HEK293T (cell line): ENCODE results near the gene DONSON.
A peak's percentile ranks its signal among the peaks of the same experiment; 100 is the strongest.

Source experiments
- CTCF ChIA-PET: fragments of 350-600 bp; formaldehyde crosslinking; extraction: SDS; loops from one replicate; lab custom pipeline; 2021; ENCODE audit warnings: antibody characterized with exemption, inconsistent platforms; lab: Yijun Ruan, JAX
- POLR2A ChIA-PET: fragments of 350-600 bp; formaldehyde crosslinking; extraction: SDS; loops from one replicate; lab custom pipeline; 2020; ENCODE audit warnings: antibody characterized with exemption, inconsistent platforms; lab: Yijun Ruan, JAX
- DNase-seq: peaks from one replicate; pipeline ENCODE4 v3.0.0; 2012; ENCODE audit warnings: mixed read lengths; ENCODE audit errors: extremely low spot score
- ARNT ChIP-seq: fragments of 450-650 bp; IDR thresholded peaks from 2 replicates; pipeline ENCODE4 v1.6.1; 2017; ENCODE audit warnings: mild to moderate bottlenecking
- BHLHE40 ChIP-seq: fragments of 450-650 bp; IDR thresholded peaks from 2 replicates; pipeline ENCODE4 v1.6.1; 2016; ENCODE audit warnings: mild to moderate bottlenecking, moderate library complexity, borderline replicate concordance
- CTBP1 ChIP-seq: fragments of 450-650 bp; IDR thresholded peaks from 2 replicates; pipeline ENCODE4 v1.6.1; 2016; ENCODE audit warnings: borderline replicate concordance
- ELF4 ChIP-seq: fragments of 450-650 bp; IDR thresholded peaks from 2 replicates; pipeline ENCODE4 v1.6.1; 2017; ENCODE audit warnings: antibody characterized with exemption
- FOXA1 ChIP-seq: fragments of 450-650 bp; IDR thresholded peaks from 2 replicates; pipeline ENCODE4 v1.6.1; 2016; ENCODE audit warnings: mild to moderate bottlenecking
- FOXK2 ChIP-seq: fragments of 450-650 bp; IDR thresholded peaks from 2 replicates; pipeline ENCODE4 v1.6.1; 2016; ENCODE audit warnings: mild to moderate bottlenecking
- FOXM1 ChIP-seq: fragments of 450-650 bp; IDR thresholded peaks from 2 replicates; pipeline ENCODE4 v1.6.1; 2017; ENCODE audit warnings: mild to moderate bottlenecking, borderline replicate concordance
- HDGF ChIP-seq: fragments of 450-650 bp; IDR thresholded peaks from 2 replicates; pipeline ENCODE4 v1.6.1; 2017; ENCODE audit warnings: antibody characterized with exemption, borderline replicate concordance
- L3MBTL2 ChIP-seq: fragments of 450-650 bp; conservative IDR thresholded peaks from 2 replicates; pipeline ENCODE4 v1.6.1; 2016; ENCODE audit warnings: mild to moderate bottlenecking
- LEF1 ChIP-seq: fragments of 450-650 bp; IDR thresholded peaks from 2 replicates; pipeline ENCODE4 v1.6.1; 2017; ENCODE audit warnings: mild to moderate bottlenecking, borderline replicate concordance
- NFRKB ChIP-seq: fragments of 450-650 bp; IDR thresholded peaks from 2 replicates; pipeline ENCODE4 v1.6.1; 2016; ENCODE audit warnings: mild to moderate bottlenecking, moderate library complexity
- SP1 ChIP-seq: fragments of 450-650 bp; IDR thresholded peaks from 2 replicates; pipeline ENCODE4 v1.6.1; 2017
- SUZ12 ChIP-seq: fragments of 450-650 bp; IDR thresholded peaks from 2 replicates; pipeline ENCODE4 v1.6.1; 2016; ENCODE audit warnings: mild to moderate bottlenecking
- TARDBP ChIP-seq: fragments of 450-650 bp; IDR thresholded peaks from 2 replicates; pipeline ENCODE4 v1.6.1; 2016
- ZNF384 ChIP-seq: fragments of 450-650 bp; IDR thresholded peaks from 2 replicates; pipeline ENCODE4 v1.6.1; 2016
- TF ChIP-seq, protein P1 (sequence below): fragments of 450-650 bp; IDR thresholded peaks from 2 replicates; pipeline ENCODE4 v1.6.1; 2016

The DONSON gene

DNA sequence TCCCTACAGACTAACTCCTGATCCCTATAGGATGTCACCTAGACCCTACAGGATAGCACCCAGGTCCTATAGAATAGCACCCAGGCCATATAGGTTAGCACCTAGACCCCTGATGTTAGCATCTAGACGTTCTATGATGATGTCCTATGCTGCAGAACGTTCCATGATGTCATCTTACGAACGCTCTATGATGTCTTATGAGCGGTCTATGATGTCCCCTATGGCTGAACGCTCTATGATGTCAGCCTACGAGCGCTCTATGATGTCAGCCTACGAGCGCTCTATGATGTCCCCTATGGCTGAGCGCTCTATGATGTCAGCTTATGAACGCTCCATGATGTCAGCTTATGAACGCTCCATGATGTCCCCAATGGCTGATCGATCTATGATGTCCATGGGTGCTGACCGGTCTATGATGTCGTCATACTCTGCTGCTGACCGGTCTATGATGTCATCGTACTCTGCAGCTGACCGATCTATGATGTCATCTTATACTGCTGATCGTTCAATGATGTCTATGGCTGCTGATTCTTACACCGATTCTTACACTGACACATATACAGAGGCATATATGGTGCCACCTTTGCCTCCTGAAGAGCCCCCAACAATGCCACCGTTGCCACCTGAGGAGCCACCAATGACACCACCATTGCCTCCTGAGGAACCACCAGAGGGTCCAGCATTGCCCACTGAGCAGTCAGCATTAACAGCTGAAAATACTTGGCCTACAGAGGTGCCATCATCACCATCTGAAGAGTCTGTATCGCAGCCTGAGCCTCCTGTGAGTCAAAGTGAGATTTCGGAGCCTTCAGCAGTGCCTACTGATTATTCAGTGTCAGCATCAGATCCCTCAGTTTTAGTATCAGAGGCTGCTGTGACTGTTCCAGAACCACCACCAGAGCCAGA is 36.1 kb downstream of the DONSON start:
- ChIA-PET POLR2A (interaction anchor here (0.7 to 1.1 kb wide), 3 partner anchors 9 to 36 kb away, joined by 3 to 5 read pairs (median 4); partner anchors contain the start of genes GART and SON), CTCF (no interaction called here)
- no peak for DNase-seq

DNA sequence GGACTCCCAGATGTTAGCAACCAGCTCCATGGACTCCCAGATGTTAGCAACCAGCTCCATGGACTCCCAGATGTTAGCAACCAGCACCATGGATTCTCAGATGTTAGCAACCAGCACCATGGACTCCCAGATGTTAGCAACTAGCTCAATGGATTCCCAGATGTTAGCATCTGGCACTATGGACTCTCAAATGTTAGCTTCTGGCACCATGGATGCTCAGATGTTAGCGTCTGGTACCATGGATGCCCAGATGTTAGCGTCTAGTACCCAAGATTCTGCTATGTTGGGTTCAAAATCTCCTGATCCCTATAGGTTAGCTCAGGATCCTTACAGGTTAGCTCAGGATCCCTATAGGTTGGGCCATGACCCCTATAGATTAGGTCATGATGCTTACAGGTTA is 36.8 kb downstream of the DONSON start:
- ChIA-PET POLR2A (interaction anchor here (0.7 to 1.1 kb wide), 3 partner anchors 8 to 37 kb away, joined by 3 to 5 read pairs (median 4); partner anchors contain the start of genes GART and SON), CTCF (no interaction called here)
- no peak for DNase-seq
- TF ChIP-seq FOXA1, result no peak
- no peak for TF ChIP-seq ARNT
- no peak for TF ChIP-seq FOXM1

More for the DNA sequence above, 36.1 kb downstream of the DONSON start:
- TF ChIP-seq TARDBP, result 0 out of 2 replicates have a peak, but pooled peaks have one; percentile 36
- TF ChIP-seq NFRKB, result no peak

DNA sequence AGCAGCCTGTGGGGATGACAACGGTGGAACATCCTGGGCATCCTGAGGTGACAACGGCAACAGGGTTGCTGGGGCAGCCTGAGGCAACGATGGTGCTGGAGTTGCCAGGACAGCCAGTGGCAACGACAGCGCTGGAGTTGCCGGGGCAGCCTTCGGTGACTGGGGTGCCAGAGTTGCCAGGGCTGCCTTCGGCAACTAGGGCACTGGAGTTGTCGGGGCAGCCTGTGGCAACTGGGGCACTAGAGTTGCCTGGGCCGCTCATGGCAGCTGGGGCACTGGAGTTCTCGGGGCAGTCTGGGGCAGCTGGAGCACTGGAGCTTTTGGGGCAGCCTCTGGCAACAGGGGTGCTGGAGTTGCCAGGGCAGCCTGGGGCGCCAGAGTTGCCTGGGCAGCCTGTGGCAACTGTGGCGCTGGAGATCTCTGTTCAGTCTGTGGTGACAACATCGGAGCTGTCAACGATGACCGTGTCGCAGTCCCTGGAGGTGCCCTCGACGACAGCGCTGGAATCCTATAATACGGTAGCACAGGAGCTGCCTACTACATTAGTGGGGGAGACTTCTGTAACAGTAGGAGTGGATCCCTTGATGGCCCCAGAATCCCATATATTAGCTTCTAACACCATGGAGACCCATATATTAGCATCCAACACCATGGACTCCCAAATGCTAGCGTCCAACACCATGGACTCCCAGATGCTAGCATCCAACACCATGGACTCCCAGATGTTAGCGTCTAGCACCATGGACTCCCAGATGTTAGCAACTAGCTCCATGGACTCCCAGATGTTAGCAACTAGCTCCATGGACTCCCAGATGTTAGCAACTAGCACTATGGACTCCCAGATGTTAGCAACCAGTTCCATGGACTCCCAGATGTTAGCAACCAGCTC is 37.5 kb downstream of the DONSON start:
- ChIA-PET CTCF (no interaction called here), POLR2A (interaction anchor here (0.9 to 1.1 kb wide), 2 partner anchors 8 to 9 kb away, joined by 4 to 5 read pairs; partner anchors contain the start of genes GART and SON)
- DNase-seq, result no peak
- TF ChIP-seq, protein P1, sequence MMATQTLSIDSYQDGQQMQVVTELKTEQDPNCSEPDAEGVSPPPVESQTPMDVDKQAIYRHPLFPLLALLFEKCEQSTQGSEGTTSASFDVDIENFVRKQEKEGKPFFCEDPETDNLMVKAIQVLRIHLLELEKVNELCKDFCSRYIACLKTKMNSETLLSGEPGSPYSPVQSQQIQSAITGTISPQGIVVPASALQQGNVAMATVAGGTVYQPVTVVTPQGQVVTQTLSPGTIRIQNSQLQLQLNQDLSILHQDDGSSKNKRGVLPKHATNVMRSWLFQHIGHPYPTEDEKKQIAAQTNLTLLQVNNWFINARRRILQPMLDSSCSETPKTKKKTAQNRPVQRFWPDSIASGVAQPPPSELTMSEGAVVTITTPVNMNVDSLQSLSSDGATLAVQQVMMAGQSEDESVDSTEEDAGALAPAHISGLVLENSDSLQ, result no peak
- TF ChIP-seq ELF4 (no peak), HDGF (no peak), CTBP1 (no peak), SUZ12 (no peak), TARDBP (no peak), BHLHE40 (no peak), FOXM1 (no peak), LEF1 (no peak), ARNT (no peak), FOXA1 (no peak), ZNF384 (no peak), FOXK2 (no peak), NFRKB (no peak), SP1 (no peak), L3MBTL2 (no peak)

DNA sequence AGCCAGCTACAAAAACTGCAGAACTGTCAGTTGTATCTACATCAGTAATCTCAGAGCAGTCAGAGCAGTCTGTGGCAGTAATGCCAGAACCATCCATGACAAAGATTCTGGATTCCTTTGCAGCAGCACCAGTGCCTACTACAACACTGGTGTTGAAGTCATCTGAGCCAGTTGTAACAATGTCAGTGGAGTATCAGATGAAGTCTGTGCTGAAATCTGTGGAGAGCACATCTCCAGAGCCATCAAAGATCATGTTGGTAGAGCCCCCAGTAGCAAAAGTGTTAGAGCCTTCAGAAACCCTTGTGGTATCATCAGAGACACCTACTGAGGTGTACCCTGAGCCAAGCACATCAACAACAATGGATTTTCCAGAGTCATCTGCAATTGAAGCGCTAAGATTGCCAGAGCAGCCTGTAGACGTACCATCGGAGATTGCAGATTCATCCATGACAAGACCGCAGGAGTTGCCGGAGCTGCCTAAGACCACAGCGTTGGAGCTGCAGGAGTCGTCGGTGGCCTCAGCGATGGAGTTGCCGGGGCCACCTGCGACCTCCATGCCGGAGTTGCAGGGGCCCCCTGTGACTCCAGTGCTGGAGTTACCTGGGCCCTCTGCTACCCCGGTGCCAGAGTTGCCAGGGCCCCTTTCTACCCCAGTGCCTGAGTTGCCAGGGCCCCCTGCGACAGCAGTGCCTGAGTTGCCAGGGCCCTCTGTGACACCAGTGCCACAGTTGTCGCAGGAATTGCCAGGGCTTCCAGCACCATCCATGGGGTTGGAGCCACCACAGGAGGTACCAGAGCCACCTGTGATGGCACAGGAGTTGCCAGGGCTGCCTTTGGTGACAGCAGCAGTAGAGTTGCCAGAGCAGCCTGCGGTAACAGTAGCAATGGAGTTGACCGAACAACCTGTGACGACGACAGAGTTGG is 38.4 kb downstream of the DONSON start:
- POLR2A ChIA-PET, result no interaction called here
- no peak for DNase-seq
- CTCF ChIA-PET, result no interaction called here
- TF ChIP-seq HDGF (no peak), NFRKB (no peak), SUZ12 (no peak), SP1 (no peak), LEF1 (no peak), ZNF384 (no peak), ARNT (no peak), FOXM1 (no peak), ELF4 (no peak), FOXA1 (no peak)

DNA sequence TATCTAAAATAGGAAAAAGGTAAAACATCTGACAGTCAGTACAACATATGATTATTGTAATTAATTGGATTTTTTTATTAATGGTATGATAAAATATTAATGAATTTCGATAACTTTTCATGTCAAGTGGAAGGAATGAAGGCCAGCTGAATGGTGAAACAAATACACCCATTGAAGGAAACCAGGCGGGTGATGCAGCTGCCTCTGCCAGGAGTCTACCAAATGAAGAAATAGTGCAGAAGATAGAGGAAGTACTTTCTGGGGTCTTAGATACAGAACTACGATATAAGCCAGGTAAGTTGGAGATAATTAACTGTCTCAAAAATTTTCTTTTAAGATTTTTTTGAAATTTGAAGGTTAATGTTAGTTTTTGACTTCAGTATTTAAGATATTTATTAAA is 42.4 kb downstream of the DONSON start:
- POLR2A ChIA-PET, result no interaction called here
- DNase-seq, result no peak
- CTCF ChIA-PET, result interaction anchor here (0.7 kb wide), 1 partner anchor 1506 kb away, joined by 4 read pairs; no protein-coding TSS in a partner anchor
- TF ChIP-seq FOXA1 (no peak), SUZ12 (no peak), FOXK2 (no peak), TARDBP (no peak), ELF4 (no peak), NFRKB (no peak)

DNA sequence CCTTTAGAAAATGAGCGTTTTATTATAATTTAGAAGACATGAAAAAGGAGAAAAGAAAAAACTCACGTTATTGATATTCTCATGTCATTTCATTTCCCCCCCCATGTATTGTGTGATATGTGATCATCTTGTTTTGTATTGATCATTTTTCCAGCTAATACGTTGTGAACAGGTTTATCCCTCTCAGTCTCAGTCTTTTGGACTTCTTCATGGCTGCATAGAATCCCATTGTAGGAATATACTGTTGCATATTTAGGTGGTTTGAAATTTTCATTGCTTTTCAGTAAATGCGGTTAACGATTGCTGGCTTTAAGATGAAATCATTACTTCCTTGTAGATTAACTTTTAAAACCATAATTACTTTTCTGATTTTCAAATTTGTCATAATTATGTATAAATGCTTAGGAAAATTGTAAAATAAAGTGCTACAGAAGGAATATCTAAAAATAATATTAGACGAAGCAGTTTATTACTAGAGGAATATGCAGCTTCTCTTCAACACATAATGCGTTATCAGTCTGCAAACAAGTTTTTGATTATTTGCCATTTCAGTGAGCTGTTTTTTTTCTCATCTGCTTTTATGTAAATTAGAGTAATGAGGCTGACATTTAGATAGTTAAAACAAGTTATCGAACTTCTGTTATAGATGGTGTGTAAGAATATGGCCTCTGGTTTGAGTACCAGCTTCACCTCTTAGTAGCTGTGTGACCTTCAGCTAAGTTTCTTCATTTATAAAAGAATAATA is 43.9 kb downstream of the DONSON start:
- no peak for TF ChIP-seq FOXA1
- no peak for TF ChIP-seq FOXK2
- no peak for TF ChIP-seq SP1
- no peak for TF ChIP-seq FOXM1
- no peak for TF ChIP-seq ARNT
- no peak for TF ChIP-seq NFRKB
- no peak for TF ChIP-seq BHLHE40
- no peak for TF ChIP-seq TARDBP
- TF ChIP-seq CTBP1, result no peak
- TF ChIP-seq ZNF384, result no peak
- TF ChIP-seq L3MBTL2, result no peak
- no peak for TF ChIP-seq SUZ12
- no peak for TF ChIP-seq HDGF
- TF ChIP-seq, protein P1, result no peak
- no peak for TF ChIP-seq LEF1
- no peak for TF ChIP-seq ELF4
- DNase-seq, result no peak
- POLR2A ChIA-PET, result interaction anchor here (1.1 to 1.6 kb wide), 2 partner anchors 44 to 61 kb away, joined by 3 to 4 read pairs; partner anchors contain the start of gene DONSON
- CTCF ChIA-PET, result interaction anchor here (1.2 to 1.4 kb wide), 2 partner anchors 14 to 61 kb away, joined by 3 to 4 read pairs; no protein-coding TSS in a partner anchor
